CD4-positive, alpha-beta T cell (primary cell): ENCODE data around the gene FAP. TPM values are rescaled to one million over a fixed set of nuclear protein-coding genes. Genes with fewer than 3 reads are reported as not detected.

ENCODE experiments used
- ATAC-seq: fragments of 200-7000 bp; cut with Tn5 transposase; one replicate; pipeline ENCODE4 v1.10.0; 2022; ENCODE audit warnings: mild to moderate bottlenecking; ENCODE audit not compliant: poor library complexity
- CTCF ChIA-PET: fragments of 350-600 bp; sonication (Branson Sonifier 250); formaldehyde crosslinking; loops from one replicate; lab custom pipeline; 2021; ENCODE audit warnings: antibody characterized with exemption, inconsistent platforms; lab: Charles Lee
- POLR2A ChIA-PET: fragments of 350-600 bp; sonication (Branson Sonifier 250); formaldehyde crosslinking; loops from one replicate; lab custom pipeline; 2021; ENCODE audit warnings: antibody characterized with exemption, inconsistent platforms; lab: Charles Lee
- DNase-seq, 14 experiments: peaks; one replicate each; pipeline ENCODE4 v3.0.0-alpha.2; 2013 to 2020; ENCODE audit warnings: mixed read lengths in 2 of 14
- H3K27ac ChIP-seq, 2 donors: one replicate each; pipeline versions ENCODE4 v1.5.1 to v1.7.0; 2013; ENCODE audit warnings: low read length in 2 of 2, low read depth in 1 of 2, mild to moderate bottlenecking in 1 of 2
- H3K27me3 ChIP-seq, 2 experiments: 1 replicate in 1 of 2; 2 replicates in 1 of 2; pipeline versions ENCODE4 v1.6.1 to v1.7.0; 2013; ENCODE audit warnings: low read length in 2 of 2, control low read depth in 1 of 2, mild to moderate bottlenecking in 1 of 2, moderate library complexity in 1 of 2; ENCODE audit not compliant: insufficient read depth in 2 of 2, control insufficient read depth in 1 of 2
- H3K36me3 ChIP-seq: one replicate; pipeline ENCODE4 v1.6.1; 2013; ENCODE audit warnings: low read length, control low read depth; ENCODE audit not compliant: insufficient read depth
- H3K4me1 ChIP-seq: one replicate; pipeline ENCODE4 v1.6.1; 2013; ENCODE audit warnings: low read length, control low read depth; ENCODE audit not compliant: insufficient read depth
- H3K4me3 ChIP-seq: one replicate; pipeline ENCODE4 v1.5.1; 2013; ENCODE audit warnings: mild to moderate bottlenecking, low read length, moderate library complexity
- H3K9me3 ChIP-seq, 2 experiments: 1 replicate in 1 of 2; 2 replicates in 1 of 2; pipeline versions ENCODE4 v1.6.1 to v1.7.0; 2013; ENCODE audit warnings: low read length in 2 of 2, mild to moderate bottlenecking in 2 of 2, control low read depth in 1 of 2, moderate library complexity in 1 of 2; ENCODE audit not compliant: control insufficient read depth in 1 of 2, insufficient read depth in 1 of 2
- H3K27ac Mint-ChIP-seq: one replicate; pipeline ENCODE4 v1.8.0; 2020; ENCODE audit warnings: mixed read lengths
- H3K27me3 Mint-ChIP-seq: one replicate; pipeline ENCODE4 v1.8.0; 2021; ENCODE audit warnings: mixed read lengths
- H3K36me3 Mint-ChIP-seq: one replicate; pipeline ENCODE4 v1.8.0; 2021; ENCODE audit warnings: low read depth, mixed read lengths
- H3K4me1 Mint-ChIP-seq: one replicate; pipeline ENCODE4 v1.8.0; 2021; ENCODE audit warnings: low read depth, mixed read lengths
- H3K4me3 Mint-ChIP-seq: one replicate; pipeline ENCODE4 v1.8.0; 2020; ENCODE audit warnings: mild to moderate bottlenecking, mixed read lengths
- H3K9me3 Mint-ChIP-seq: one replicate; pipeline ENCODE4 v1.8.0; 2020; ENCODE audit warnings: mixed read lengths
- CTCF ChIP-seq: fragments of 200-600 bp; IDR thresholded peaks from one replicate; pipeline ENCODE4 v1.8.0; 2022; ENCODE audit warnings: antibody characterized with exemption, mild to moderate bottlenecking
- intact Hi-C, 2 experiments: fragments of 100-400 bp; cut with DNase I in 1 of 2; cut with micrococcal nuclease in 1 of 2; formaldehyde crosslinking; loops; one replicate each; pipeline versions ENCODE4 v1.15.1 to v1.9.0; 2023 to 2025; cut with DNase I, micrococcal nuclease
- total RNA-seq, 174 experiments: library from RNA in 2 of 174; stranded (reverse) in 2 of 174; gene quantifications; one replicate each; pipeline ENCODE4 v1.2.3 and lab custom pipeline; 2021 to 2026

The FAP gene
- total RNA-seq, 2 experiments from 2014 or later = not detected

DNA sequence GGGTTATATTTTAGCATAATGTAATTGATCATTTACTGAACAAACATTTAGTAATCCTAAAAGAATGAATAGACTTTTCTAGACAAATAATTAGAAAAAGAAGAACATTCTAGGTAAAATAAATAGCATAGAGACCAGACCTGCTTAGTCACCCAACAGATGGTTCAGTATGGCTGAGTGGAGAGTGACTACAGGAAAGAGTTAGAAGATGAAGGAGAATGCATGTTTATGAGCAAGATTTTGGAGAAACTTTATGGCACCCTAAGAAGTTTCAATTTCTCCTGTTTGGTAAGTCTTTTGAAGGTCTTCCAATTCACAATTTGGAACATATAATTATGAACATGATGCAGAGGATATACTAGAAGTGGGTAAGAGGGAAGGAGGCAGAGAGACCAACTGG lies 32.9 kb downstream of the FAP start:
- no peaks in the 10 kb centered on the region for H3K27me3 Mint-ChIP-seq
- H3K4me1 ChIP-seq = no peaks in the 10 kb centered on the region
- ATAC-seq = no peak
- H3K4me1 Mint-ChIP-seq = no peaks in the 10 kb centered on the region
- no peaks in the 10 kb centered on the region for H3K36me3 Mint-ChIP-seq
- H3K4me3 ChIP-seq = no peak overlapping the region
- no peaks in the 10 kb centered on the region for H3K9me3 Mint-ChIP-seq
- CTCF ChIA-PET = interaction anchor here (1.9 kb wide), 1 partner anchor 11 kb away, joined by 5 read pairs; no protein-coding TSS in a partner anchor
- TF ChIP-seq CTCF = no peak
- H3K27ac ChIP-seq = no peak overlapping the region
- H3K9me3 ChIP-seq = no peaks in the 10 kb centered on the region
- H3K36me3 ChIP-seq = no peaks in the 10 kb centered on the region
- H3K4me3 Mint-ChIP-seq = no peak overlapping the region
- intact Hi-C loops = no loop called here
- POLR2A ChIA-PET = no interaction called here
- DNase-seq = no peak
- no peaks in the 10 kb centered on the region for H3K27me3 ChIP-seq
- H3K27ac Mint-ChIP-seq = no peak overlapping the region

GRCh38 chr2:162202203-162202602 lies 41.0 kb downstream of the FAP start:
- DNase-seq (no peak), ATAC-seq (no peak)
- CTCF ChIA-PET = no interaction called here
- intact Hi-C loops = no loop called here
- Mint-ChIP-seq H3K4me3 (no peak overlapping the region), H3K27ac (no peak overlapping the region), H3K27me3 (peaks cover 29% of the 10 kb centered on the region), H3K4me1 (no peaks in the 10 kb centered on the region), H3K9me3 (no peaks in the 10 kb centered on the region), H3K36me3 (no peaks in the 10 kb centered on the region)
- Histone ChIP-seq H3K36me3 (no peaks in the 10 kb centered on the region), H3K27me3 (peaks cover 0 to 7% of the 10 kb centered on the region in 2 experiments), H3K4me3 (no peak overlapping the region), H3K4me1 (no peaks in the 10 kb centered on the region), H3K27ac (no peak overlapping the region), H3K9me3 (no peaks in the 10 kb centered on the region)
- TF ChIP-seq CTCF = no peak
- POLR2A ChIA-PET = no interaction called here

DNA sequence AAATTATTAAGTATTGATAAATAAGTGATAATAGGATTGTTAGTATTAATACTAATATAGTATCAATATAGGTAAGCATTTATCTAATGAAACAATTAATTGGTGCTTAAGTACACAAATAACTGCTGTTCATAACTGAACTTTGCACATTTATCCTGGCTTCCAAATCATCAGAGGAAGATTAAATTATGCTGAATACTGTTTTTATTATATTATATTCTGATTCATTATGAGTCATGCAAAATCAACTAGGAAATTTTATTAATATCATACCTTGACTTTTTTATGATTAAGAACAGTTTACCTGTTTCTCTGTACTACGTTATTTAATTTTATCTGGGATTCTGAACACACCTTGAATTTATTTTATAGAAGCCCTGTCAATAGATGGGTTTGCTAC lies 42.6 kb downstream of the FAP start:
- no peak for DNase-seq
- H3K4me3 Mint-ChIP-seq = no peak overlapping the region
- CTCF ChIA-PET = no interaction called here
- H3K4me1 ChIP-seq = no peaks in the 10 kb centered on the region
- H3K27me3 Mint-ChIP-seq = peaks cover 39% of the 10 kb centered on the region
- no peak overlapping the region for H3K4me3 ChIP-seq
- no peaks in the 10 kb centered on the region for H3K9me3 Mint-ChIP-seq
- peaks cover 0 to 10% of the 10 kb centered on the region in 2 experiments for H3K27me3 ChIP-seq
- H3K4me1 Mint-ChIP-seq = no peaks in the 10 kb centered on the region
- POLR2A ChIA-PET = no interaction called here
- no peak overlapping the region for H3K27ac ChIP-seq
- TF ChIP-seq CTCF = no peak
- intact Hi-C loops = no loop called here
- no peaks in the 10 kb centered on the region for H3K36me3 ChIP-seq
- H3K36me3 Mint-ChIP-seq = no peaks in the 10 kb centered on the region
- no peak for ATAC-seq
- H3K27ac Mint-ChIP-seq = no peak overlapping the region
- no peaks in the 10 kb centered on the region for H3K9me3 ChIP-seq
